Kidney epithelial cell (primary cell): ENCODE measurements around the gene SYNJ1. TPM values are rescaled to one million over a fixed set of nuclear protein-coding genes. Genes with fewer than 3 reads are reported as not detected.

Experiments
- DNase-seq: peaks from one replicate; pipeline ENCODE4 v3.0.0-alpha.2; 2010; ENCODE audit warnings: low read depth
- H3K27me3 ChIP-seq: 2 replicates; pipeline ENCODE4 v1.6.0; 2011; ENCODE audit warnings: low read length; ENCODE audit not compliant: control insufficient read depth, insufficient read depth
- H3K36me3 ChIP-seq: 2 replicates; pipeline ENCODE4 v1.5.1; 2011; ENCODE audit warnings: low read length; ENCODE audit not compliant: control insufficient read depth, insufficient read depth
- H3K4me3 ChIP-seq: 2 replicates; pipeline ENCODE4 v1.5.1; 2011; ENCODE audit warnings: low read depth, mild to moderate bottlenecking, control low read depth, low read length
- CTCF ChIP-seq: IDR thresholded peaks from 2 replicates; pipeline ENCODE4 v1.5.1; 2011; ENCODE audit warnings: mild to moderate bottlenecking, moderate library complexity, low read length, control low read depth, inconsistent platforms; ENCODE audit not compliant: insufficient read depth, poor library complexity, severe bottlenecking
- total RNA-seq: library from RNA; depleted of rRNA; stranded (reverse); fragments of >200 nt; gene quantifications from 2 replicates; pipeline ENCODE4 v1.2.3, GENCODE V29; 2015

Gene SYNJ1
- total RNA-seq, 1 donor from 2014 or later = 3.5 TPM

- Histone ChIP-seq H3K27me3 (no peaks in the 10 kb centered on the region), H3K4me3 (no peak overlapping the region), H3K36me3 (no peaks in the 10 kb centered on the region)
- no peak for DNase-seq
- no peak for TF ChIP-seq CTCF
These were observed 140.7 kb downstream of the SYNJ1 start for GRCh38 chr21:32587120-32587519.

GRCh38 chr21:32585970-32586369 is 141.8 kb downstream of the SYNJ1 start:
- Histone ChIP-seq H3K36me3 (no peaks in the 10 kb centered on the region), H3K27me3 (no peaks in the 10 kb centered on the region), H3K4me3 (no peak overlapping the region)
- no peak for DNase-seq
- TF ChIP-seq CTCF = no peak

- Histone ChIP-seq H3K4me3 (no peak within 1 kb of the TSS), H3K36me3 (no peaks in the 10 kb centered on the region), H3K27me3 (no peaks in the 10 kb centered on the region)
- DNase-seq = no peak
- no peak for TF ChIP-seq CTCF
These were observed 142.6 kb downstream of the SYNJ1 start, which contains the start of gene TCP10L for GRCh38 chr21:32585042-32585710. TCP10L (minus strand) TSS chr21:32585523; CDS start chr21:32584304, 1,219 bp downstream.

- Histone ChIP-seq H3K4me3 (no peak overlapping the region), H3K27me3 (peaks cover 2% of the 10 kb centered on the region), H3K36me3 (no peaks in the 10 kb centered on the region)
- no peak for TF ChIP-seq CTCF
- DNase-seq = no peak
These were observed 143.3 kb downstream of the SYNJ1 start for GRCh38 chr21:32584472-32584871.

GRCh38 chr21:32581732-32582131 is 146.1 kb downstream of the SYNJ1 start:
- Histone ChIP-seq H3K27me3 (peaks cover 2% of the 10 kb centered on the region), H3K4me3 (no peak overlapping the region), H3K36me3 (no peaks in the 10 kb centered on the region)
- TF ChIP-seq CTCF = no peak
- no peak for DNase-seq

GRCh38 chr21:32580949-32581348 is 146.9 kb downstream of the SYNJ1 start:
- TF ChIP-seq CTCF = no peak
- H3K27me3 ChIP-seq = peaks cover 2% of the 10 kb centered on the region
- H3K4me3 ChIP-seq = no peak overlapping the region
- DNase-seq = no peak
- no peaks in the 10 kb centered on the region for H3K36me3 ChIP-seq
